ENCODE measurements around the gene ZNF641. TPM values are rescaled to one million over a fixed set of nuclear protein-coding genes. Genes with fewer than 3 reads are reported as not detected.

ZNF641 gene
- polyA plus RNA-seq (ENCODE audit: insufficient read length): 18.5 TPM

DNA sequence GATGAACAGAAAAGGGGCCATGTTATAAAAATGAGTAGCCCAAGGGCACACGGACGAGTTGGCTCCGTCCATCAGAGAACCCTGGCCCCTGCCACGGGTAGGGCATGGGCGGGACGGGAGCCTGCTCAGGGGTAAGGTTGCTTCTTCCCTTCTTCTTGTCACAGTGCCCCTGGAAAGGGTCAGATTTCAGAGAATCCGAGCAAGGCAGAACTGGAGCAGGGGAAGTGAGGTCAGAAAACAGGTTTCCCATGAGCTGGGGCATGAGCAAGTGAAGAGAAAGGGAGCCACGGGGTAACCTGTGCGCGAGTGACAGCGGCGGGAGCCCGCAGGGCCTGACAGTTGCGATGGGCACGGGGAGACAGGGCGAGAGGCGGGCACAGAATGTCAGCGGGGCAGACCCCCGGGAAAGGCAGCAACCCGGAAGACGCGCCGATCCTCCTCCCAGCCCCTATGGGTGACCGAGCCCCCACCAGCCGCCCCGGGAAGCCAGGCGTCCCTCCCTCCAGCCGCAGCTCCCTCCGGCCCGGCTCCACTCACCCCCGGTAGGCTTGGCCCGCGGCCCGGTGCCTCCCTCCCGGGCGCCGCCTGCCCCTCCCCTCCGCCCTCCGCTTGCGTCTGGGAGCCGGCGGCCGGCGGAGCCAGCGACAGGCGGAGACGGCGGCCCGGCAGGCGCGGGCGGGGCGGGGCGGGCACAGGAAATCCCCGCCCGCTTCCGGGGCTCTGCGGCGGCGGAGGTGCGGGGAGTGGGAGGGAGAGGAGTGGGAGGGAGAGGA is at the start of gene ZNF641:
Gene ZNF641 (minus strand): TSS at position 671 of the 773 bp plus-strand sequence. CDS start 2,829 bp downstream, outside the sequence.
- DNase-seq (ENCODE audit: low read depth): peak; percentile 34

DNA sequence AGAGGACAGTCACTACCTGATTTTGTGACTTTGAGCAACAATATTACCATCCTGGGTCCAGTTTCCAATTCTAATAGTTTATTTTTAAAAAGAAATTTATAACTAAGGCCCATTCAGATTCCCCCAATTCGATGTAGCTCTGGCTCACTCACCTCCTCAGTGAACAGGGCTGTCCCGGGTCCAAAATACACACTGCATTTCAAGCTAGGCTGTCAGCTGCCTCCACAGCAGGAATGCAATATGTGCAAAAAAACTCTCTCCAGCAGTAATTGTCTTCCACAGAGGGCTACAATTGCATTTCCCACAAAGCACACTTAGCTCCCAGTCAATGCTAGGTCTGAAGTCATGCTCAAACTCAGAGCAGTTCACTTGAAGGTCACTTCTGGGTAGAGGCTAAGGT is 39.3 kb upstream of the ZNF641 start:
- DNase-seq (ENCODE audit: low read depth): no peak

DNA sequence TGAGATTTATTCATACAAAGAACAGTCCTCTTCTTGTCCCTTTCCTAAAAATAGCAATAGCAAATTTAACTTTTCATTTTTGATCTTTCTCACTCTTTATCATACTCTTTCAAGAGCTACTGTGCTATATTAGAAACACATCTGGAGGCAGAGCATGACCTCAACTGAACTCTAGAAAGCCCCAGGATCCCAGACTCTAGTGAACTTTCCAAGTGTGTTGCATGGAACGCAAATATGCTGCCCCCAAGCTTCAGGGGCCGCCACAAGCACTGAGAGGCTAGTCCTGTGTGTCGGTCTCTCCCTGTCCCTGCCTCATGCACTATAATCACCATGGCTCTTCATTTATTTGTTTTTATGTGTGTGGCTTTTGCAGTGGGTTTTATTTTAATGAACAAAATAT is 38.7 kb upstream of the ZNF641 start:
- no peak for DNase-seq (ENCODE audit: low read depth)

DNA sequence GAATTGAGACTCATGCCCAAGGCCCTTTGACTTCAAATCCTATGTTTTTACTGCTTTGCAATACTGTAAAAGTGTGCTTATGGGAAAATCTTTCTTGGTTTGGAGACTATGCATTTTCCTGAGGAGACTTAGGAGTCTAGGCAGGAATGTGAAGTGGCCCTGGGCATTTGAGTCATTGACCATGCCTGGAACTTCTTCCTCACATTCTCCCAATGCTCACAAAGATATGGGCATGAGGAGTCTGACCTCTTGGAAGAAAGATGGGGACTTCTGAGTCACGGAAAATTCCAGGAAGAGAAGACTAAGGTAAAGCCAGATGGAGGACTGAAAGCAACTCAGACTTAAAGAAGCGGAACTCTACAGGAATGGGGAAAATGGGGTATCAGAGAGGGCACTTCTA is 38.2 kb upstream of the ZNF641 start:
- no peak for DNase-seq (ENCODE audit: low read depth)

DNA sequence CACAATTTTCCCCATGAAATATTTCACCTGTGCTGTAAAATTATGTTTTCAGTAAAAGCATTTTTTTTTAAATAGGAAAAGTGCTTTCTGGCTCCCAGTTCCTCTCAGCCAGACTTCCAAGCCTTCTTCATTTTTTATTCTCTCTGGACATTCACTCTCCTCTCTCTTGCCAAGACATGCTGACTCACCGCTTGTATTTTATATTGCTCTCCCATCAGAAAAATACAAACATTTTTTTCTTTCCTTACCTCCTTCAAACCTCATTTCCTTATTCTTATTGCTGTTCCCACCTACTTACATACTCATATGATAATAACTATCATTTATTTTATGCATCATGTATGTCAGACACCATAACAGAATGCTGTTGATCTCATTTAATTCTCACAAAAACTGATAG is 37.7 kb upstream of the ZNF641 start:
- peak; percentile 16 for DNase-seq (ENCODE audit: low read depth)

DNA sequence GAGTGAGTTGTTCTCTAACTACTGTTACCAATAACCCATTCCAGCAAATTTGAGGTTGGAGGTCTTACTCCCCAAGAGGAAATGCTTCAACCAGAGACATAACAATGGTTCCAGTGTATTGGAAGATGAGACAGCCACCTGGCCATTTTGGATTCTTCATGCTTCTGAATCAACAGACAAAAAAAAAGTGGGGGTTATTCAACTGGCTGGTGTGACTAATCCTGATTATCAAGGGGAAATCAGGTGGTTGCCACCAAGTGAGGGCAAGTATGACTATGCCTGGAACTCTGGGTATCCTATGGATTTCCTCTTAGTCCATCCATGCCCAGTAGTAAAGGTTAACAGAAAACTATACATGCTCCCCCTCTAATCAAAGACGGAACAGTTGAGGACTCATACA is 29.9 kb upstream of the ZNF641 start:
- no peak for DNase-seq (ENCODE audit: low read depth)

DNA sequence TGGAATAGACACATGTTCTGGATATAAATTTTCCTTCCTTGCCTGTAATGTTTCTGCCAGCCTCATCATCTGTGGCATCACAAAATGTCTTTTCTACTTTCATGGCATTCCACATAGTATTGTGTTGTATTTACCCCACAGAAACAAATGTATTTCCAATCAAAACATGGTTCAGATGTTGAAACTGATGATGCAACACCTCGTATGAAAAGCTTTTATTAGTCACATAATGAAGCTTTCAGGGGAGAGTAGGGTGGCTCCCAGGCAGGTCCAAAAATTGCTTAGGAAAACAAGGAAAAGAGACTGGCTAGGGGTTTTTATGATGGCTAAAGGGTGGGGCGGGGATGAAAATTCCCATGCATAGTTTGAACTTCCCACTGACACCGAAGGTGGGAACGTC is 29.1 kb upstream of the ZNF641 start:
- no peak for DNase-seq (ENCODE audit: low read depth)

DNA sequence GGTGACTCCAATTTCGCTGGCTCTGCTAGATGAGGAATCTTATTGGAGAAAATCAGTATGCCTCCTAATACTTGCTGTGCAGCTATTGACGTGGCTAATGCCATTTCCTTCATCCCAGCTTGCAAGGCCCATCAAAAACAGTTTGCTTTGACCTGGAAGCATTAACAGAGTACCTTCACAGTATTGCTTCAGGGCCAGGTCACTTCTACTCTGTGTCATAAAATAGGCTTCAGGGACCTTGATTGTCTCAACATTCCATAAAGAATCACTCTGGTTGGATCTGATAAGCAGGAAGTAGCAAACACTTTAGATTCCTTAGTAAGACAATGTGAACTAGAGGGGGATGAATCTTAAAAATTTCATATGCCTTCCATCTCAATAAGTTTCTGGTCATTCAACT is 26.9 kb upstream of the ZNF641 start:
- no peak for DNase-seq (ENCODE audit: low read depth)

DNA sequence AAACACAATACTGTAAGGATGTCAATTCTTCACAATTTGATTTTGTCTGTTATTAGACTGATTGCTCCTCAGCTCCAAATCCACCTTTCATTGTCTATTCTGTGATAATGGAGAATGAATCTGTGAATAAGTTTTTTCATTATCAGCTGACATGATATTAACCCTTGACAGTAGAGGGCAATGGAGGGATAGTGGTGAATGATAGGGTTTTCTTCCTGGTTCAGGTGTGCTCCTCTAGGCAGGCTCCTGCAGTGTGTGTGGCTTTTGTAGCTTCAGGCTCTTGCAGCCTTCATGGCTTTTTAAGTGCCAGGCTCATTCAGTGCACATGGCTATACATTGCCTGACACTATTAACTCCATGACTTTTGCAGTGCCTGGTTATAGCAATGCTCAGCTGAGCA is 23.4 kb upstream of the ZNF641 start:
- no peak for DNase-seq (ENCODE audit: low read depth)

DNA sequence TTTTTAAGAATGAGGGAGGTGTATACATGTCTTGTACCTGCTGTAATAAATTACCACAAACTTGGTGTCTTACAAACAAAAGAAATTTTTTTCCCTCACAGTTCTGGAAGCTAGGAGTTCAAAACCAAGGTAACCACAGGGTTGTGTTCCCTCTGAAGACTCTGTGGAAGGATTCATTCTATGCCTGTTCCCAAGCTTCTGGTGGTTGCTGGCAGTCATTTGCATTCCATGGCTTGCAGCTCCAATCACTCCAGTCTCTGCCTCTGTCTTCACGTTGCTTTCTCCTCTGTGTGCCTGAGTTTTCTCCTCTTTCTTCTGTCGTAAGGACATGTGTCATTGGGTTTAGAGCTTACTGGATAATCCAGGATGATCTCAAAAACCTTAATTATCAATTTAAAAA is 15.4 kb upstream of the ZNF641 start:
- DNase-seq (ENCODE audit: low read depth): no peak

DNA sequence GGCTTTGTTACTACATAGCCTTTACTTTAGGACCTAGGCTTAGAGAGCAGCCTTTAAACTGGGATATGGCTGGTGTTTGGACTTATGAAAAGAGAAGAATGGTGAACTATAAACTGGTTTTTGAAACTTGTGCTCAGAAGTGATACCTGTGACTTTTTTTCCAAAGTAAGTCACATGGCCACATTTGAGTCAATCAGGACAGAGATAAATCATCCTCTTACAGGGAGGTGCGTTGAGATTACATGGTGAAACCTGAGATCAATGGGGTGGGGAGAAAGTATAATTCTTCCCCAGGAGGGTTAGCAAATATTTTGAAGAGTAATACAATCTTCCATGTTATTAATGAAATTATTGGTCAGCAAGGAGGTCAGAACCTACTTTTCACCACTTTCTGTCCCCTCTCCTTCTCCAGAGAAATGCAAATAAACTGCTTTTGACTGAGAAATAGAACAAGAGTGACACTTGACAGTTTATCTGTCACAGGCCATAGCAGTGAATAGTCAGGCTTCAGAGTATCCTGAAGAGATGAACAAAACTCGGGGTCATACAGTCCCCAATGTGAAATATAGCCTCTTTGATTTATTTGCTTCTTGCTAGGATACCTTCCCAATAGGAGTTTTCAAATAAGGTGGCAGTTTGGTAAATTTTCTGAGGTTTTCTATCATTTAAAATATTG is 11.1 kb upstream of the ZNF641 start:
- no peak for DNase-seq (ENCODE audit: low read depth)

DNA sequence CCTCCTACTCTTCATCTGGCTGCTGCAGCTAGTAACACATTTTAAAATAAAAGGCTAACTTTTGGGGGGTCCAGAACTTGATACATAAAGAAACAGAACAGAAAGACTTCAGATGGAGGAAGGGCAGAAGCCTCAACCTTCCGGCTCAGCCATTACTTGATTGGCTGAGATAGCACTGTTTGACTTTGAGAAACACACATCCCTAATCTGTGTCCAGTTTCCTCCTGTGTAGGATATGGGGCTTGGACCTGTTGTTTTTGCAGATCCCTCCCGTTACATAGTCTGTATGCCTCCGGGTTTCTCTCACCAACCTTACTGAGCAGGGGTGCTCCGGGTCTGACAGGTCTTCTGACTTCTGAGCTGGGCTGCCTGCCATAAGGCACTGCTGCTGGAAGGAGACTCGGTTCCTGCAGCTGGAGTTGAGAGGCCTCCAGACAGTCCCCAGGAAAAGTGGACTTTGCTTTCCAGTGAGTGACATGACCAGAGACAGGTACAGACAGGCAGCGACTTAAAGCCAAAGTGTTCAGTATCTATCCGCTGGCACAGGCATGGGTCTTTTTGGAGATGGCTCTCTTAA is 8.3 kb upstream of the ZNF641 start:
- no peak for DNase-seq (ENCODE audit: low read depth)

DNA sequence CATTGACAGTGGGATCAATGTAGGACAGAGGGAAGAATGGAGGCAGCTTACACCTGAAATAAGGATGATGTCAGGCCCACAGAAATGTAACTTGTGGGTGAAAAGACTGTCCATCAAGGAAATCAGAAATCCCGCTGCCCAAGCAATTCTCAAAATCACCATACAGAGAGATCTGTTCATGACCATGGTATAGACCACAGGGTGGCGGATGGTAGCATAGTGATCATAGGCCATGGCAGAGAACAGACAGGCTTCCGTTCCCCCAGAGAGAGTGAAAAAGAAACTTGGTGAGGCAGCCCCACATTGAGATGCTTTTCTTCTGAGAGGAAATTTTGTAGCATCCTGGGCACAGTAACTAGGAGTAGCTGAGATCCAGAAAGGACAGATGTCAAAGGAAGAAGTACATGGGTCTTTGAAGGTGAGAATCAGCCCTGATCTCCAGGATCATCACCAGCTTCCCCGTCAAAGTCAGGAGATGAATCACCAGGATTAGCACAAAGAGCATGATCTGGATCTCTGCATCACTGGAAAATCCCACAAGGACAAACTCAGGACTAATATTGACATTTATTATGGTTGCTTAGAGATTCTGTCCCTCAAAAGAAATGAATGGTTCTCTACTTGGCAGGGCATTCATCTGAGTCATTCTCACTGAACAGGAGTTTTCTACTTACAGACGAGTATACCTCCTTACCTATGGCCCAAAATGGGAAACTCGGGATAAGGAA is 5.5 kb upstream of the ZNF641 start:
- no peak for DNase-seq (ENCODE audit: low read depth)

DNA sequence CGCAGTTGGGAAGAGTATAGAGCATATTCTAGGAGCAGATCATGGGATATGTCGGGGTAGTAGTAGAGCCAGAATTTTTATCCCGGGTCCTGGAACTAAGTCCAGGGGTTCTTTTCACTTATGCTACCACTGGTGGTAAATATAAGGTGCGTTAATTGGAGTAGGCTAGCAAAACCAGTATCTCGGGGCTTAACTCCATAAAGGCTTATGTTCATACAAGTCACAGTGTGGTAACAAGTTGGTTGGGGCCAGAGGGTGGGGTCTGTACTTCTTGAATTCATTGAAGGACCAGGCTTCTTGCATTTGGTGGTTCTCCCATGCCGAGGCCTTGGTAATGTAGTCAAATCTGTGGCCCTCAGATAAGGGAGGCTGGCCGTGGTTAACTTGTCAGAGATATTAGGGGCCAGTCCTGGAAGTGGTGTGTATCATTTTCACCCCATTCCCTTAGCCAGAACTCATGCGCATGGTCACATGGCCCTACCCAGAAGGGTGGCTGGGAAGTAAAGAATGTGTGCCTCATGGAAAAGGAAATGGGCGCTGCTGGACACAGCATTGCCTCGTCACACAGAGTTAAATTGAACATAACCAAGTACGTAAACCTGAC is 1.5 kb upstream of the ZNF641 start:
- DNase-seq (ENCODE audit: low read depth): no peak

DNA sequence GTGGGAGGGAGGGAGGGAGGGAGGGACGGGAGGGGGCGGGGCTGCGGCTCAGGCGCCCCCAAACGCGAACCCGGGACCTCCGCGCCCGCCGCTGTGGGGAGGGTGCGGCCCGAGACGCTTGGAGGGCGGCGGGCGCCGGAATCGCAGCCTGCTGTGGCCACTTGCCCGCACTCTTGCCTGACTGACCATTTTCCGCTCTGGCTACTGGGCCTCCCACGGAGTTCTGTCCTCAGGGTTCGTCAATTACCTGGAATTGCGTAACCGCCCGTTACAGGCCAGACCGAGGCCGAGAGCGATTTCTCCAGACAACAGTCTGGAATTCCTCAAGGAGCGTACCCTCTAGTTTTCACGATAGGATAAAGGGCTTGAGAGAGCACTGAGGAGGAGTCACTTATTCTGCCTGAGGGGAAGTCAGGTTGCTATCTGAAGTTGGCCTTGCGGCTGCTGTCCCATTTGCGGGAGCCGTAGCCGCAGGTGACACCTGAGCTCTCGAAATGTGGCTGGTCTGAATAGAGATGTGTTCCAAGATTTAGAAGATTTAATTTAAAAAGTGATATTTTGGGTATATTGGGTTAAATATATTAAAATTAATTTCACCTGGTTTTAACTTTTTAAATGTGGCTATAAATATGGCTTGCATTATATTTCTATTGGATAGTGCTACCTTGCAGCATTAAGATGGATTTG is 446 bp upstream of the ZNF641 start:
- peak; percentile 31 for DNase-seq (ENCODE audit: low read depth)

DNA sequence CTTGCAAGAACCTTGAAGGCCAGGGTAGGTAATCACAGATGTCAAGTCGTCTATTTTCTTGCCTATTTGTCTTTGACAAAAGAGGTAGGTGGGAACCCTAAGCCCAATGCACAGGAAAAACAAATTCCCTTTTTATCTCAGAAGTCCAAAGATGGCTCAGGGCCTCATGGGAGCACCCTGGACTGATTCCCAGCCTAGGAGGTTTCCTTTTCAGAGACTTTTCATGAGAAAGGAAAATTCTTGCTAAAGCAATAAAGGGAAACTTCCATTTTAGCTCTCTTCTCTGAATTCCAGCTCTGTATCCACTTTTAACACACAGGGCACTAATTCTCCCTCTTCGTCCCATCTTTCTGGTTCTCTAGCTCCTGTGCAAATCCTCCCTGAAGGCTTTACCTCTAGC is 1.2 kb downstream of the ZNF641 start:
- DNase-seq (ENCODE audit: low read depth): peak; percentile 35

DNA sequence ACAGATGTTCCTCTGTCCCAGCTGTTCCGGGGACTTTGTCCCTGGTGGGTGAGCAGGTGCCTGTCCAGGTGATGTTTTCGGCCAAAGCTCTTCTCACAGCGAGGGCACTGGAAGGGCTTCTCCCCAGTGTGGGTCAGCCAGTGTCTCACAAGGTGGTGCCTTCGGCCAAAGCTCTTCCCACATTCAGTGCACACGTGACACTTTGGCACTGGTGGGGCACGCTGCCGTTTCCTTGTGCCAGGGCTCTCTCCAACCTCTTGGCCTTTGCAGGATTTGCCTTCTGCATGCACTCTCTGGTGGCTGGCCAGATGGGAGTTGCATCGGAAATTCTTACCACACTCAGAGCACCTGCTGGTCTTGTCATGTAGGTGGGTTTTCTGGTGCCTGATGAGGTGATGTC is 7.7 kb downstream of the ZNF641 start:
- DNase-seq (ENCODE audit: low read depth): no peak

DNA sequence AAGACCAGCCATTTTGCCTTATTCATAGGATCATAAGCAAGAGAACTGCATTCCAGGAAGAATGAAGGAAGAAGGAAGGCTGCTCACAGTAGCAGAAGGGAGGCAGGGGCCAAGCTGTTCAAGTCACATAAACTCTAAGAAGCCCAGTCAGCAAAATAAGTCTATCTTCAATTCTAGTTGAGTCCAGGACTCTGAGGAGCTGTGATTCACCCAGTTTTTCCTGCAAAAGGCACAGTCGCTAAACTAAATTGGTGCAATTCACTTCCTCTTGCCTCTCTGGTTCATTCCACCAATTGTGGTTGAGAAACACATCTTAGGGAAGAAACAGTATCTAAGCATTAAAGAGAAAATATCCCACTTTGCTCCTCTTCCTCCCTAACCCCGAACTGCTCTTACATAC is 9.8 kb downstream of the ZNF641 start:
- no peak for DNase-seq (ENCODE audit: low read depth)

DNA sequence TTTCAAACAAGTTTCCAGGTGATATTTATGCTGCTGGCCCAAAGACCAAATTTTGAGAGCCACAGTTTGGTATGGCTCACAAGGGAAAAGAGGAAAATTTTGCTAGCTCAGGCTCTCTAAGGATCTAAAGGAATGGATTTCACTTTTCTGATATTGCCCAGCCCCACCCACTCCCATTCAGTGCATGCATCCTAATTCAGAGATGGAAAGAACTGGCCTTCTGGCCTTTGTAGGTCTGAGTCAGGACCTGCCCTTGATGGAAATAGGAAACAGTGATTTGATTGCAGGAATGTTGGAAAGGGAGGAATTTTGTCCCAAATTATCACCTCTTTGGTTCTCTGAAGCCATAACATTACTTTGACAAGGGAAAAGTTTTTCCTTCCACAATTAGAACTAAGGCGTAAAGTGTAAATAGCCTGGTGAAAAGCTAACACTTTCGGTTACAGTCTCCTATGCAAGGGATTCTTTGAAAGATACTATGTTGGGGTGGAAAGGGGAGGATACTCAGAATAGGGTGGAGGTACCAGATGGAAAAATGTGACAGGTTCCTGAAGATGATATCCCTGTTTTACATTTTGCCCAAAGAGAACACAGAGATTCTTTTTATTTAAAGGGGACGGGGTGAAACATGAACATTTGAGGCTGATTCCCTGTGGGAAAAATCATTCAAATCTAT is 11.1 kb downstream of the ZNF641 start:
- no peak for DNase-seq (ENCODE audit: low read depth)

DNA sequence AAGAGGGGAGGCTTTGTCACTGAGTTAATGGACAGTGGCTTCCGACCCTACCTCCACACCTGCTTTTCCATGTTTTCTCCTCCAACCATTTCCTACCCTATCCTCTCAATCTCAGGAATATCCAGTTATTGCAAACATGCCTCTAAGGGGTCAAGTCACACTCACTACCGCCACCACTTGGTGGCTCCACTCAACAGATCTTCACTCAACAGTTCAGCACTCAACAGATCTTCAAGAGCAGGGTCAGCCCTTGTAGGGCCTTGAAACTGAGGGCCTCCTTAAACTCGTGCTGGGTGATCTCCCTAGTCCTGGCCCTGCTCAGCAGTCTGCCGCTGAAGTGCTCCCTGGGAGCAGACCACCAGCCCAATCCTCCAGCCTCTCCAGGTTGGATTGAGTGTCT is 14.2 kb downstream of the ZNF641 start:
- DNase-seq (ENCODE audit: low read depth): no peak

DNA sequence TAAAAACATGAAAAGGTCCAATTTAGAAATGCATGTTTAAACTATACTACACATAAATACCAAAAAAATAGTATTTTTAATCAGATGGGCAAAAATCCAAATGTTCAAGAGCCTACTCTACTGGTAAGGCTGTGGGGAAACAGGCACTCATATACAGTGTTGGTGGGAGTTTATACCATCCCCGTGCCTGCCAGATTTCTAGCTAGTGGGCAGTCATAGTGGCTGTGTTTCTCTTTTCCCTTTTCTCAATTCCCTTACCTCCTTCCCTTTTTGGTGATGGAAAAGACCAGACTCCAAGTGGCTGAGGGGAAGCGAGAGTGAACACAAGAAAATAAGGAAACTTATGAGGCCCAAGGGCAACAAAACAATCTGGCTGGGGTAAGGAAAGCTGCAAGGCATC is 14.7 kb downstream of the ZNF641 start:
- no peak for DNase-seq (ENCODE audit: low read depth)
